HEK293T (cell line): Measurements from ENCODE around the gene MDH1.

Experiments used
- ARNT ChIP-seq: fragments of 450-650 bp; IDR thresholded peaks from 2 replicates; pipeline ENCODE4 v1.6.1; 2017; ENCODE audit warnings: mild to moderate bottlenecking
- BHLHE40 ChIP-seq: fragments of 450-650 bp; IDR thresholded peaks from 2 replicates; pipeline ENCODE4 v1.6.1; 2016; ENCODE audit warnings: mild to moderate bottlenecking, moderate library complexity, borderline replicate concordance
- ELF4 ChIP-seq: fragments of 450-650 bp; IDR thresholded peaks from 2 replicates; pipeline ENCODE4 v1.6.1; 2017; ENCODE audit warnings: antibody characterized with exemption
- FOXA1 ChIP-seq: fragments of 450-650 bp; IDR thresholded peaks from 2 replicates; pipeline ENCODE4 v1.6.1; 2016; ENCODE audit warnings: mild to moderate bottlenecking
- FOXK2 ChIP-seq: fragments of 450-650 bp; IDR thresholded peaks from 2 replicates; pipeline ENCODE4 v1.6.1; 2016; ENCODE audit warnings: mild to moderate bottlenecking
- FOXM1 ChIP-seq: fragments of 450-650 bp; IDR thresholded peaks from 2 replicates; pipeline ENCODE4 v1.6.1; 2017; ENCODE audit warnings: mild to moderate bottlenecking, borderline replicate concordance
- HDGF ChIP-seq: fragments of 450-650 bp; IDR thresholded peaks from 2 replicates; pipeline ENCODE4 v1.6.1; 2017; ENCODE audit warnings: antibody characterized with exemption, borderline replicate concordance
- SP1 ChIP-seq: fragments of 450-650 bp; IDR thresholded peaks from 2 replicates; pipeline ENCODE4 v1.6.1; 2017
- SUZ12 ChIP-seq: fragments of 450-650 bp; IDR thresholded peaks from 2 replicates; pipeline ENCODE4 v1.6.1; 2016; ENCODE audit warnings: mild to moderate bottlenecking
- TARDBP ChIP-seq: fragments of 450-650 bp; IDR thresholded peaks from 2 replicates; pipeline ENCODE4 v1.6.1; 2016

DNA sequence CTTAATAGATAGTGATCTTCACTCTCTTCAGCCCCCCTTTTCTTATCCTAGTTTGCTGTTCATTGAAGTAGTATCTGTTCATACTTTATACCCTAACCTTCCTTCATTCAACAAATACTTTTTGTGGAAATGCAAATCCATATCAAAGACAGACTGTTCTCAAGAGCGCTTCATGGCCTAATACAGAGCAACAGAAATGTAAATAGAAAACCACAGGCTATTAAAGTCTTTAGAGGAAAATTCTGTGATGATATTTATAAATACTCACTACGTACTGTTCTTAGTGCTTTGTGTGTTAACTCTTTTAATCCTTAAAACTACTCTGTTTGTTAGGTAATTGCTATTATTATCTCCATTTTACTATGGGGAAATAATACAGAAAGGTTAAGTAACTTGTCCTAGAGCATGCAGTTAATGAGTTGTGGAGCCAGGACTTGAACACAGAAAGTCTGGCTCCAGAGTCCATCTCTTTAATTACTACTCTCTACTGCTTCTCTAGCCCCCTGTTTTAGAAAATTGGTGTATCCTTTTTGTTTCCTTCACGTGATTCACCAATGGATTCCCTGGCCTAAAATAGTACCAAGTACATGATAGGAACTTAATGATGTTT lies 2.9 kb downstream of the MDH1 start:
- TF ChIP-seq TARDBP (no peak), HDGF (no peak), SP1 (no peak), FOXM1 (no peak), FOXK2 (no peak), ELF4 (no peak), SUZ12 (no peak), BHLHE40 (no peak), ARNT (no peak), FOXA1 (no peak)
